RWPE2 (cell line): Measurements from ENCODE around the gene LRIG1.

Experiments used
- ATAC-seq: fragments of 200-7000 bp; cut with Tn5 transposase; 3 replicates; pipeline ENCODE4 v1.9.1; 2021; ENCODE audit warnings: low read depth
- DNase-seq: peaks from one replicate; pipeline ENCODE4 v3.0.0-alpha.2; 2020; ENCODE audit warnings: low spot score
- H3K27ac ChIP-seq: fragments of 450-650 bp; 2 replicates; pipeline ENCODE4 v1.5.1; 2017; ENCODE audit warnings: mild to moderate bottlenecking; ENCODE audit not compliant: poor library complexity, severe bottlenecking
- H3K27me3 ChIP-seq: fragments of 250-450 bp; sonication (Bioruptor Pico); 2 replicates; pipeline ENCODE4 v1.5.1; 2021; ENCODE audit warnings: mild to moderate bottlenecking, moderate library complexity; ENCODE audit not compliant: insufficient read depth, poor library complexity, severe bottlenecking
- H3K36me3 ChIP-seq: fragments of 250-450 bp; sonication (Bioruptor Pico); 2 replicates; pipeline ENCODE4 v1.5.1; 2020; ENCODE audit warnings: low read depth, mild to moderate bottlenecking, moderate library complexity
- H3K4me1 ChIP-seq: fragments of 250-450 bp; sonication (Bioruptor Pico); 2 replicates; pipeline ENCODE4 v1.5.1; 2021; ENCODE audit warnings: mild to moderate bottlenecking, moderate library complexity; ENCODE audit not compliant: insufficient read depth, poor library complexity, severe bottlenecking
- H3K4me3 ChIP-seq: fragments of 250-450 bp; sonication (Bioruptor Pico); 2 replicates; pipeline ENCODE4 v1.5.1; 2021; ENCODE audit warnings: mild to moderate bottlenecking, moderate library complexity; ENCODE audit not compliant: severe bottlenecking
- H3K9me3 ChIP-seq: fragments of 250-450 bp; sonication (Bioruptor Pico); 2 replicates; pipeline ENCODE4 v1.5.1; 2021; ENCODE audit warnings: mild to moderate bottlenecking, moderate library complexity; ENCODE audit not compliant: severe bottlenecking
- TF ChIP-seq, protein P1 (sequence below): fragments of 450-650 bp; IDR thresholded peaks from one replicate; pipeline ENCODE4 v1.5.1; 2017; ENCODE audit warnings: mild to moderate bottlenecking, moderate library complexity; ENCODE audit not compliant: poor library complexity, severe bottlenecking

Gene LRIG1

DNA sequence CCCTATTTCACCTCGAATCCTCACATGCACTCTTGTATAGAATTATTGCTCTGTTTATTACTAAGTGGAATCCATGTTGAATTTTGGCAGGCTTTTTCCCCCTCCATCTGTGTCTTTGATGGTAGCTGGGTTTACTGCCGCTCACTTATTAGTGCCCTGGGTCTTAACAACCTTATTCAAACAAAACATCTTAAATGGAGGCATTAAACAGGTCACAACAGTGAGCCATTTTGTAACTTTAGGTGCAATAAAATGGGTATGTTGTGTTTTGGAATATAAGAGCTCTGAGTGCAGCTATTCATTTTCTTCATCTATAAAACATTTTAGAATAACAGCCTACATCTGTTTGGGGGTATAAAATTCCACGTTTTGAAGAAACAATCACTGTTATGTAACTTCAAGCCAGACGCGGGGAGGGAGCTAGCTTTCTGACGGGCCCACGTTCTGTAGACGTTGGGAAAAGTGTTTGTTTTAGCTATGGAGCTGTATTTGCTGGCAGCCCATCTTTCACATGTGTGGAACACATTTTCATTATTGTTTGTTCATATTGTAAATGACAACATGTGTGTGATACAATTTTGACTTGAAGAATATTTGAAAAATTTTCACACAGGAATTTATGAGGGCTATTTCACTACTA, 158.0 kb downstream of the LRIG1 start:
- no peaks in the 10 kb centered on the region for H3K27me3 ChIP-seq
- TF ChIP-seq, protein P1, sequence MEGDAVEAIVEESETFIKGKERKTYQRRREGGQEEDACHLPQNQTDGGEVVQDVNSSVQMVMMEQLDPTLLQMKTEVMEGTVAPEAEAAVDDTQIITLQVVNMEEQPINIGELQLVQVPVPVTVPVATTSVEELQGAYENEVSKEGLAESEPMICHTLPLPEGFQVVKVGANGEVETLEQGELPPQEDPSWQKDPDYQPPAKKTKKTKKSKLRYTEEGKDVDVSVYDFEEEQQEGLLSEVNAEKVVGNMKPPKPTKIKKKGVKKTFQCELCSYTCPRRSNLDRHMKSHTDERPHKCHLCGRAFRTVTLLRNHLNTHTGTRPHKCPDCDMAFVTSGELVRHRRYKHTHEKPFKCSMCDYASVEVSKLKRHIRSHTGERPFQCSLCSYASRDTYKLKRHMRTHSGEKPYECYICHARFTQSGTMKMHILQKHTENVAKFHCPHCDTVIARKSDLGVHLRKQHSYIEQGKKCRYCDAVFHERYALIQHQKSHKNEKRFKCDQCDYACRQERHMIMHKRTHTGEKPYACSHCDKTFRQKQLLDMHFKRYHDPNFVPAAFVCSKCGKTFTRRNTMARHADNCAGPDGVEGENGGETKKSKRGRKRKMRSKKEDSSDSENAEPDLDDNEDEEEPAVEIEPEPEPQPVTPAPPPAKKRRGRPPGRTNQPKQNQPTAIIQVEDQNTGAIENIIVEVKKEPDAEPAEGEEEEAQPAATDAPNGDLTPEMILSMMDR, result no peak
- DNase-seq (no peak), ATAC-seq (no peak)
- H3K4me3 ChIP-seq, result no peak overlapping the region
- no peaks in the 10 kb centered on the region for H3K4me1 ChIP-seq
- H3K36me3 ChIP-seq, result no peaks in the 10 kb centered on the region
- no peak overlapping the region for H3K27ac ChIP-seq
- no peaks in the 10 kb centered on the region for H3K9me3 ChIP-seq

DNA sequence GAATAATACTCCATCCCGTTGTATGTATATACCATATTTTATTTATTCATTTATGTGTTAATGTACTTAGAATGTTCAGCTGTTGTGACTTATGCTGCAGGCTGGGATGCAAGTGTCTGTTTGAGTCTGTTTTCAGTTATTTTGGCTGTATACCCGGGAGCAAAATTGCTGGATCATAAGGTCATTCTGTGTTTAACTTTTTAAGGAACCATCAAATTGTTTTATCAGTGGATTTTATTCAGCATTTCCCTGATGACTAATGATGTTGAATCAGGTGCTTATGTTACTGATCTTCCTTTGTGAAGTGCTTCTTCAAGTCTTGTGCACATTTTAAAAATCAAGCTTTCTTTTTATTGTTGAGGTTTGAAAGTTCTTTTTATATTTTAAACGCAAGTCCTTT, 161.9 kb downstream of the LRIG1 start:
- Histone ChIP-seq H3K9me3 (no peaks in the 10 kb centered on the region), H3K36me3 (no peaks in the 10 kb centered on the region), H3K4me1 (no peaks in the 10 kb centered on the region), H3K4me3 (no peak overlapping the region), H3K27me3 (no peaks in the 10 kb centered on the region), H3K27ac (no peak overlapping the region)
- TF ChIP-seq, protein P1, result no peak
- DNase-seq (no peak), ATAC-seq (no peak)

DNA sequence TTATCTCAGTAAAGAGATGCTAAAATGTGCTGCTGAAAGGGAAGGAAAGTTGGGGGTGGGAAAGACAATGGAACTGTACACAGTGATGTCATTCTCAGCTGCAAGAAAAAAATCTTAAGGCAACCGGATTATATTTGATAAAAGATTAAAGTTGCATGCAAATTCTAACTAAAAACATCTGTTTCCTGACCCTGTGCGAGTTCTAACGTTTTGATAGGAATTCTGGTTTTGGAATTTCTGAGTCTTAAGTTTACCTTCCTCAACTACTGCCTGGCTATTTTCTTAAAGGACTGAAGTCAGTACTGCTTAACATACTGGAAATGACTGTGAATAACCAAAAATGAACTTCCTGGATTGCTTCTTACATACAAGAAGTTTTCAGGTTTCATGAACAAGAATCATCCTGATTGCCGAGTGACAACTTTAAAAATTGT, 164.5 kb downstream of the LRIG1 start:
- ATAC-seq (no peak), DNase-seq (no peak)
- TF ChIP-seq, protein P1, result no peak
- no peaks in the 10 kb centered on the region for H3K4me1 ChIP-seq
- no peak overlapping the region for H3K27ac ChIP-seq
- H3K36me3 ChIP-seq, result no peaks in the 10 kb centered on the region
- H3K9me3 ChIP-seq, result no peaks in the 10 kb centered on the region
- H3K27me3 ChIP-seq, result no peaks in the 10 kb centered on the region
- no peak overlapping the region for H3K4me3 ChIP-seq

DNA sequence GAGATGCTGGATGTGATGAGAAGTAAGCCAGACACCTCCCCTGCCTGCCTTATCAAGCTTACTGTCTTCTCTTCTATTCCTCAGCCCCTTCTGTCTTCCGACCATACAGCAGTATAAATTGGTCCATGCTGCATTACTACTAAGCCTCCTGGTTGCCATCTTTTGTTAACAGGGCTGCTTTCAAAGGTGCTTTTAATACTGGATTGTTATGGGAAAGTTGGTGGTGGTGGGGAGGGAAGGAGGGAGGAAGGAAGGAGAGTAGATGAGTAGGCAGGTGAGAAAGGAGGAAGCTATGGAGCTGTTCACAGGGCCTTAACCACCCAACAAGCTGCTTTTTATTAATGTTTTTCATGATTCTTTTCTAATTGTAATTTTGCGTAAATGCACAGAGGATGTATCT, 165.2 kb downstream of the LRIG1 start:
- Histone ChIP-seq H3K9me3 (no peaks in the 10 kb centered on the region), H3K4me1 (no peaks in the 10 kb centered on the region), H3K36me3 (no peaks in the 10 kb centered on the region), H3K4me3 (no peak overlapping the region), H3K27me3 (no peaks in the 10 kb centered on the region), H3K27ac (no peak overlapping the region)
- no peak for ATAC-seq
- DNase-seq, result no peak
- TF ChIP-seq, protein P1, result no peak
